OCI-LY3 (cell line): ENCODE data around the gene NDUFA12.

Experiments used
- H2AFZ ChIP-seq: fragments of 200-600, 300-600 bp; shearing (Covaris generic); 2 replicates; pipeline ENCODE4 v1.6.0; 2014; ENCODE audit warnings: antibody characterized with exemption, low read depth, low read length
- H3K27ac ChIP-seq: fragments of 200-600, 300-600 bp; sonication (generic); 2 replicates; pipeline ENCODE4 v1.5.1; 2014; ENCODE audit warnings: mild to moderate bottlenecking, low read length, moderate library complexity, mixed read lengths
- H3K27me3 ChIP-seq: fragments of 200-600, 300-600 bp; sonication (generic); 2 replicates; pipeline ENCODE4 v1.6.1; 2014; ENCODE audit warnings: low read depth, low read length, mixed read lengths
- H3K36me3 ChIP-seq: fragments of 200-600, 300-600 bp; sonication (generic); replicated peaks from 2 replicates; pipeline ENCODE3; 2014; ENCODE audit warnings: low read depth, low read length, mixed read lengths
- H3K4me1 ChIP-seq: fragments of 300-600, 200-600 bp; sonication (generic); 2 replicates; pipeline ENCODE4 v1.6.1; 2014; ENCODE audit warnings: low read length, mixed read lengths
- H3K4me2 ChIP-seq: fragments of 200-600, 300-600 bp; sonication (generic); 2 replicates; pipeline ENCODE4 v1.6.1; 2014; ENCODE audit warnings: low read length, mixed read lengths
- H3K4me3 ChIP-seq: fragments of 300-600, 200-600 bp; sonication (generic); 2 replicates; pipeline ENCODE4 v1.5.1; 2014; ENCODE audit warnings: antibody characterized with exemption, mild to moderate bottlenecking, low read length, moderate library complexity
- H3K79me2 ChIP-seq: fragments of 300-600, 200-600 bp; shearing (Covaris generic); 2 replicates; pipeline ENCODE4 v1.6.1; 2014; ENCODE audit warnings: mild to moderate bottlenecking, low read length, mixed read lengths
- H3K9ac ChIP-seq: fragments of 300-600, 200-600 bp; shearing (Covaris generic); 2 replicates; pipeline ENCODE4 v1.6.0; 2014; ENCODE audit warnings: mild to moderate bottlenecking, low read length, moderate library complexity
- H3K9me3 ChIP-seq: fragments of 200-600, 300-600 bp; shearing (Covaris generic); 2 replicates; pipeline ENCODE4 v1.6.1; 2014; ENCODE audit warnings: low read length, mixed read lengths; ENCODE audit not compliant: insufficient read depth
- H4K20me1 ChIP-seq: fragments of 200-600, 300-600 bp; sonication (generic); 2 replicates; pipeline ENCODE4 v1.6.1; 2016; ENCODE audit warnings: low read length, mixed read lengths; ENCODE audit not compliant: insufficient read depth
- EZH2phosphoT487 ChIP-seq: fragments of 200-600 bp; shearing (Covaris generic); IDR thresholded peaks from 2 replicates; pipeline ENCODE4 v1.6.1; 2018; ENCODE audit warnings: antibody characterized with exemption, mixed run types, low read depth
- TF ChIP-seq, protein P1 (sequence below): fragments of 200-600, 300-600 bp; sonication (generic); IDR thresholded peaks from 2 replicates; pipeline ENCODE4 v1.5.1; 2014; ENCODE audit warnings: antibody characterized with exemption, low read length, low read depth

NDUFA12 gene

DNA sequence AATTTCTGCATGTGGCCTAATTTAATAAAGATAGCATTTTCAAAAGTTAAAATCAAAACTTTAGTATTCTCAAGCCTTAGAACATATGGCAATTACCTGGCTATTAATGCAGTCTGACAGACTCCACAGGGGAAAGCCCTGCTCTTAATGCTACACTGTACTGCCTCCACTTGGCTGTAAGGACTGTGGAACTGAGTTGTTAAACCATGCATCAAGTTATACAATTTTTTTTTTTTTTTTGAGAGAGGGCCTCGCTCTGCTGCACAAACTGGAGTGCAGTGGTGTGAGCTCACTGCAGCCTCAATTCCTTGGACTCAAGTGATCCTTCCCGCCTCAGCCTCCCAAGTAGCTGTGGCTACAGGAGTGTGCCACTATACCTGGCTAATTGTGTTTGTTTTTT is 19.0 kb upstream of the NDUFA12 start:
- Histone ChIP-seq H3K9me3 (no peaks in the 10 kb centered on the region), H3K4me2 (no peak overlapping the region), H3K36me3 (peaks cover 2% of the 10 kb centered on the region), H4K20me1 (no peaks in the 10 kb centered on the region), H3K27me3 (no peaks in the 10 kb centered on the region), H2AFZ (no peak overlapping the region), H3K79me2 (no peaks in the 10 kb centered on the region), H3K27ac (no peak overlapping the region), H3K4me1 (peaks cover 7% of the 10 kb centered on the region), H3K9ac (no peak overlapping the region), H3K4me3 (no peak overlapping the region)
- TF ChIP-seq, protein P1, sequence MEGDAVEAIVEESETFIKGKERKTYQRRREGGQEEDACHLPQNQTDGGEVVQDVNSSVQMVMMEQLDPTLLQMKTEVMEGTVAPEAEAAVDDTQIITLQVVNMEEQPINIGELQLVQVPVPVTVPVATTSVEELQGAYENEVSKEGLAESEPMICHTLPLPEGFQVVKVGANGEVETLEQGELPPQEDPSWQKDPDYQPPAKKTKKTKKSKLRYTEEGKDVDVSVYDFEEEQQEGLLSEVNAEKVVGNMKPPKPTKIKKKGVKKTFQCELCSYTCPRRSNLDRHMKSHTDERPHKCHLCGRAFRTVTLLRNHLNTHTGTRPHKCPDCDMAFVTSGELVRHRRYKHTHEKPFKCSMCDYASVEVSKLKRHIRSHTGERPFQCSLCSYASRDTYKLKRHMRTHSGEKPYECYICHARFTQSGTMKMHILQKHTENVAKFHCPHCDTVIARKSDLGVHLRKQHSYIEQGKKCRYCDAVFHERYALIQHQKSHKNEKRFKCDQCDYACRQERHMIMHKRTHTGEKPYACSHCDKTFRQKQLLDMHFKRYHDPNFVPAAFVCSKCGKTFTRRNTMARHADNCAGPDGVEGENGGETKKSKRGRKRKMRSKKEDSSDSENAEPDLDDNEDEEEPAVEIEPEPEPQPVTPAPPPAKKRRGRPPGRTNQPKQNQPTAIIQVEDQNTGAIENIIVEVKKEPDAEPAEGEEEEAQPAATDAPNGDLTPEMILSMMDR, result no peak
- TF ChIP-seq EZH2phosphoT487, result no peak

DNA sequence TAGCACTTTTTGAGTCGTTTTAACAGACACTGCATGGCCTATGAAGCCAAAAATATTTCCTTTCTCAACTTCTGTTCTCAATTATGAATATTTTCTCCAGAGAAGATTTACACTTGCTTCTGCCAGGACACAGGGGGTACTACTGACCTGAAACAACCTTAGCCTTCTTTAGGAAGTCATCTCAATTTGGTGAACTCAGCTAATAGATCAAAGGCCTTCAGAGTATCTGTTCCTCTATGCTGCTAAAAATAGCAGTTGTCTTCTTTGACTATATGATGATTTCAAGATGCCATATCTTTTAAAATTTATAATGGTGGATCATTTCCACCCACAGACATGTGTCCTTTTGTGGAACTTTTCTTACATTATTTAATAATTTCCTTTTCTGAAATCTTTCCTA is 14.0 kb upstream of the NDUFA12 start:
- H2AFZ ChIP-seq, result no peak overlapping the region
- H3K36me3 ChIP-seq, result peaks cover 2% of the 10 kb centered on the region
- H3K27me3 ChIP-seq, result no peaks in the 10 kb centered on the region
- no peaks in the 10 kb centered on the region for H4K20me1 ChIP-seq
- TF ChIP-seq, protein P1, result no peak
- TF ChIP-seq EZH2phosphoT487, result no peak
- peaks cover 14% of the 10 kb centered on the region for H3K4me1 ChIP-seq
- no peak overlapping the region for H3K4me3 ChIP-seq
- H3K27ac ChIP-seq, result no peak overlapping the region
- H3K4me2 ChIP-seq, result peak overlapping the region; percentile 45
- H3K9ac ChIP-seq, result no peak overlapping the region
- no peaks in the 10 kb centered on the region for H3K9me3 ChIP-seq
- no peaks in the 10 kb centered on the region for H3K79me2 ChIP-seq

DNA sequence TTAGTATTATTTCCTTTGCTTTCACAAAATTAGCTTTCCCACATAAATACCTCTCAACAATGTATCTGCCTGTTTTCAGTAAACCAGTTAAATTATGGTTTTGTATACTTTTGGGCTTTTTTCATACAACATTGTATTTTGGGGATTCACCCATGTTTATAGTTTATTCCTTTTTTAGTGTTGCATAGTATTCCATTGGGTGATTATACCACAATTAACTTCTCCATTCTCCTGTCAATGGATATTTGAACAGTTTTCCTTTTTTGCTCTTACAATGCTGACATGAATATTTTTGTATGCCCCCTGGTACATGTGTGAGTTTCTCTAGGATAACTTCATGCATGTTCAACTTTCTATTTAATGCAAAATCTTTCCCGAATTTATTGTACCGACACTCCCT is 12.6 kb upstream of the NDUFA12 start:
- no peaks in the 10 kb centered on the region for H3K9me3 ChIP-seq
- H3K36me3 ChIP-seq, result peaks cover 2% of the 10 kb centered on the region
- no peaks in the 10 kb centered on the region for H3K27me3 ChIP-seq
- H3K79me2 ChIP-seq, result no peaks in the 10 kb centered on the region
- H3K4me2 ChIP-seq, result no peak overlapping the region
- peaks cover 24% of the 10 kb centered on the region for H3K4me1 ChIP-seq
- no peak overlapping the region for H3K4me3 ChIP-seq
- no peak overlapping the region for H3K9ac ChIP-seq
- no peak overlapping the region for H2AFZ ChIP-seq
- no peaks in the 10 kb centered on the region for H4K20me1 ChIP-seq
- H3K27ac ChIP-seq, result no peak overlapping the region
- TF ChIP-seq, protein P1, result no peak
- no peak for TF ChIP-seq EZH2phosphoT487

DNA sequence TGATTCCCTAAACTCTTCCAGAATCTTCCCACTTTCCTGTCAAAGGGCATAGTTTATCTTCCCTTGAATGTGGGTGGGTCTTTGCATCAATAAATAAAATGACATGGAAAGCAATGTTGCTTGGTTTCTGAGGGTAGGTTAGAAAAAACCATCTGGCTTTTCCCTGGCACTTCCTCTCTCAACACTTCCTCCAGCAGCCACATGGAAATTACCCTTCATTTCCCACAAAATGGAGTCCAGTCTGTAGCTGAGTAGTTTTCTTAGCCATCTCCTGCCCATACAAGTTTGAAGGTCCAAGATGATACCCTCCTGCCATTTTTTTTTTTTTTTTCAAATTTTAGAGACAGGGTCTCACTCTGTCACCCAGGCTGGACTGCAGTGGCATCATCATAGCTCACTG is 11.1 kb upstream of the NDUFA12 start:
- no peaks in the 10 kb centered on the region for H4K20me1 ChIP-seq
- H3K4me2 ChIP-seq, result no peak overlapping the region
- H3K4me1 ChIP-seq, result peaks cover 24% of the 10 kb centered on the region
- H3K9ac ChIP-seq, result no peak overlapping the region
- no peaks in the 10 kb centered on the region for H3K9me3 ChIP-seq
- no peaks in the 10 kb centered on the region for H3K27me3 ChIP-seq
- H3K27ac ChIP-seq, result no peak overlapping the region
- H3K36me3 ChIP-seq, result peaks cover 2% of the 10 kb centered on the region
- no peak overlapping the region for H3K4me3 ChIP-seq
- no peak overlapping the region for H2AFZ ChIP-seq
- H3K79me2 ChIP-seq, result no peaks in the 10 kb centered on the region
- no peak for TF ChIP-seq EZH2phosphoT487
- TF ChIP-seq, protein P1, result no peak
